Prostate gland (tissue), 2 donors: ENCODE results near the gene RNF181.

ENCODE experiments used
- CTCF ChIP-seq, 4 experiments: fragments of 200-600 bp in 2 of 4; fragments of 450-650 bp in 2 of 4; sonication (generic) in 2 of 4; IDR thresholded peaks; 1 replicate in 3 of 4; 2 replicates in 1 of 4; pipeline ENCODE4 v1.5.1; 2016 to 2019; ENCODE audit warnings: antibody characterized with exemption in 4 of 4, mild to moderate bottlenecking in 2 of 4, moderate library complexity in 2 of 4
- POLR2A ChIP-seq: fragments of 450-650 bp; IDR thresholded peaks from one replicate; pipeline ENCODE4 v1.6.1; 2016; ENCODE audit warnings: antibody characterized with exemption, mild to moderate bottlenecking

GRCh38 chr2:85635636-85636035, 40.1 kb downstream of the RNF181 start:
- TF ChIP-seq CTCF (IDR thresholded peaks at IDR 0.05) (no peak), POLR2A (no peak)
